Esophagus (tissue), 2 donors: ENCODE data around the gene SYNGR2. TPM values are rescaled to one million over a fixed set of nuclear protein-coding genes. Genes with fewer than 3 reads are reported as not detected.
A peak's percentile ranks its signal among the peaks of the same experiment; 100 is the strongest.
"Not testable (repeated sequence)": the region's sequence is repeated elsewhere in the genome, so short reads cannot be mapped to it uniquely, and the experiment has no call there.

ENCODE experiments used
- H3K27ac ChIP-seq, 2 donors: one replicate each; pipeline ENCODE4 v1.5.1; 2013; ENCODE audit warnings: low read depth in 2 of 2, mild to moderate bottlenecking in 2 of 2, inconsistent platforms in 1 of 2, low read length in 1 of 2, moderate library complexity in 1 of 2
- H3K27me3 ChIP-seq, 2 donors: one replicate each; pipeline ENCODE4 v1.6.1; 2013; ENCODE audit warnings: low read length in 2 of 2, control low read depth in 1 of 2, mild to moderate bottlenecking in 1 of 2; ENCODE audit not compliant: insufficient read depth in 2 of 2, control insufficient read depth in 1 of 2
- H3K36me3 ChIP-seq, 2 donors: one replicate each; pipeline ENCODE4 v1.6.1; 2013; ENCODE audit warnings: low read length in 1 of 2; ENCODE audit not compliant: control insufficient read depth in 2 of 2, insufficient read depth in 2 of 2
- H3K4me1 ChIP-seq, 2 donors: one replicate each; pipeline ENCODE4 v1.6.1; 2013; ENCODE audit warnings: low read length in 1 of 2; ENCODE audit not compliant: control insufficient read depth in 2 of 2, insufficient read depth in 2 of 2
- H3K4me3 ChIP-seq, 2 donors: one replicate each; pipeline ENCODE4 v1.5.1; 2013; ENCODE audit warnings: low read length in 2 of 2, mild to moderate bottlenecking in 2 of 2, low read depth in 1 of 2, moderate library complexity in 1 of 2
- H3K9me3 ChIP-seq, 2 donors: one replicate each; pipeline ENCODE4 v1.6.1; 2013; ENCODE audit warnings: mild to moderate bottlenecking in 2 of 2, low read depth in 1 of 2, low read length in 1 of 2, moderate library complexity in 1 of 2; ENCODE audit not compliant: control insufficient read depth in 2 of 2, insufficient read depth in 1 of 2
- WGBS, 2 donors: extraction: QIAGEN DNeasy Blood & Tissue Kit; methylation state at CpG; one replicate each; pipeline ENCODE4 v1.1.7; 2013; 5-methylcytosine and 5-hydroxymethylcytosine counted together
- polyA plus RNA-seq, 2 donors: library from polyadenylated mRNA; stranded (reverse); fragments of 200-250 nt; gene quantifications; one replicate each; pipeline ENCODE4 v1.2.3, GENCODE V29; 2013
- donor health status: healthy with polysubstance abuse.
- donor health status: Bipolar disorder and iron deficiency.

The SYNGR2 gene
- polyA plus RNA-seq, 2 donors: 52.3 to 96.4 TPM

DNA sequence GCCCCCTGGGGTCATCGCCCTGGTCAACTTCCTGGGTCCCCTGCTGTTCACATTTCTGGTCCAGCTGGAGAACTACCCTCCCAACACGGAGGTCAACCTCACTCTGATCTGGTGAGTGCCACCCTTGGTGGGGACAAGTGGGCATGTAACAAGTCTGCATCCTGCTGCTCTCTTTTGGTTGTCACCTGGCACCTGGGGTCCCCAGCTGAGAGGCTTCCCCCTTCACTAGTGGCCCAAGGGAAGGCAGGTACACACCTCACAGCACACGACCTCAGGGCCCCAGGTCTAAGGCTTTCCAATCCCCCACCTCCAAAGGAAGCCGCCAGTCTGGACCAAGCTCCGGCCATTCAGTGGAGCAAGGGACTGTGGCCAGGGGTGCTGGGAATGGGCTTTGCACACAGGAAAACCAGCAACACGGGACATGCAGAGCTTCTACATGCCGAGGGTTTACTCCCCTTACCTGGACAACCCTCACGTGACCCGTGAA is 33.4 kb upstream of the SYNGR2 start:
- no peak overlapping the region for H3K27ac ChIP-seq
- no peaks in the 10 kb centered on the region for H3K9me3 ChIP-seq
- 78 to 80% methylated on average over 9 of the region's 9 CpGs for WGBS, 2 donors
- peaks cover 7 to 15% of the 10 kb centered on the region in 2 donors for H3K4me1 ChIP-seq
- H3K36me3 ChIP-seq: peaks cover 0 to 3% of the 10 kb centered on the region in 2 donors
- H3K4me3 ChIP-seq: no peak overlapping the region
- H3K27me3 ChIP-seq: no peaks in the 10 kb centered on the region

DNA sequence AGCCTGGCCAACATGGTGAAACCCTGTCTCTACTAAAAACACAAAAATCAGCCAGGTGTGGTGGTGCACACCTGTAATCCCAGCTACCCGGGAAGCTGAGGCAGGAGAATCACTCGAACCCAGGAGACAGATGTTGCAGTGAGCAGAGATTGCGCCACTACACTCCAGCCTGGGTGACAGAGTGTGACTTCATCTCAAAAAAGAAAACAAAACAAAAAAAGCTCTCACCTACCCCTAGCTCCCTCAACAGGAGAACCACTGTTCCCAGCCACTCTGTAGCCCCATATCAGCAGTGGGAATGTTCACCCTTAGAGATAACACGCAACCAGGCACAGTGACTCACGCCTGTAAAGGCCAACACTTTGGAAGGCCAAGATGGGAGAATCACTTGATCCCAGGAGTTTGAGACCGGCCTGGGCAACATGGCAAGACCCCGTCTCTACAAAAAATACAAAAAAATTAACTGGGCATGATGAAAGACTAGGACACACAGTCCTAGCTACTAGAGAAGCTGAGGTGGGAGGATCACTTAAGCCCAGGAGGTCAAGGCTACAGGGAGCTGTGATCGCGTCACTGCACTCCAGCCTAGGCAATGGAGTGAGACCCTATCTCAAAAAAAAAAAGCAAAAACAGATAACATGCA is 32.4 kb upstream of the SYNGR2 start:
- Histone ChIP-seq H3K4me3 (no peak overlapping the region), H3K4me1 (peaks cover 7 to 20% of the 10 kb centered on the region in 2 donors), H3K27ac (no peak overlapping the region), H3K9me3 (no peaks in the 10 kb centered on the region), H3K27me3 (no peaks in the 10 kb centered on the region), H3K36me3 (peaks cover 0 to 3% of the 10 kb centered on the region in 2 donors)
- WGBS, 2 donors: 95% methylated on average over 9 of the region's 9 CpGs

- Histone ChIP-seq H3K4me3 (no peak overlapping the region), H3K27me3 (no peaks in the 10 kb centered on the region), H3K4me1 (peaks cover 0 to 20% of the 10 kb centered on the region in 2 donors), H3K9me3 (no peaks in the 10 kb centered on the region), H3K27ac (no peak overlapping the region), H3K36me3 (peaks cover 0 to 3% of the 10 kb centered on the region in 2 donors)
- 57 to 62% methylated on average over 26 of the region's 26 CpGs for WGBS, 2 donors
Observed at GRCh38 chr17:78137392-78138203, 30.8 kb upstream of the SYNGR2 start.

DNA sequence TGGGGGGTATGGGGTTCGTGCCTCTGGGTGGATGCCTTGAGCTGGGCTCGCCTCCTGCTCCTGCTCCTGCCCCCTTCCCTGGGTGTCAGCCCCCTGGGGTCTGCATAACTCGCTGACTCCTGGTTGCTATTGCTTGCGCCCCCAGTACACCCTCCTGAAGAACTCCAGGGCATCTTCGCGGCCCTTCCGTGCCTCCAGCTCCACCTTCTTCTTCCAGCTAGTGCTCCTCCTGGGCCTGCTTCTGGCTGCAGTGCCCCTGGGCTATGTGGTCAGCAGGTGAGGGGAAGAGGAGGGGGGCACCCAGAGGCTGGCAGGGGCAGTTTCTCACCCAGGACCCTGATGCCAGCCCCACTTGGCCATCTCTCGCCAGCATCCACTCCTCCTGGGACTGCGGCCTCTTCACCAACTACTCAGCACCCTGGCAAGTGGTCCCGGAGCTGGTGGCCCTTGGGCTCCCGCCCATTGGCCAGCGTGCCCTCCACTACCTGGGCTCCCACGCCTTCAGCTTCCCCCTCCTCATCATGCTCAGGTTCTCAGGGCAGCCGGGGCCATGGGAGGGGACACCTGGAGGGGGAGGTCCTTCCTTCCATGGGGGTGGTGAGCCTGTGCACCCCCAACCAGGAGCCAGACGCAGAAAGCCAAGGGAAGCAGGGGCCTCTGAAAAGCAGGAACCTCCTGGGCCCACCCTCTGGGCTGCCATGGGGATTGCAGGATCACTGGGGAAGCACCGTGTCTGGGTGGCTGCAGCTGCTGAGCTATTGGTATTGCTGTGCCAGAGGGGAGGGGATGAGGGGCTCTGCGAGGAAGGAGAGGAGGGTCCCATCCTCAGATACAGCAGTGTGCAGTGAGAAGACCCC is 29.9 kb upstream of the SYNGR2 start:
- Histone ChIP-seq H3K27ac (peak overlapping the region in 1 of 2 donors; percentile 17), H3K4me1 (peaks cover 0 to 18% of the 10 kb centered on the region in 2 donors), H3K36me3 (no peaks in the 10 kb centered on the region), H3K9me3 (no peaks in the 10 kb centered on the region), H3K4me3 (no peak overlapping the region), H3K27me3 (no peaks in the 10 kb centered on the region)
- 79 to 84% methylated on average over 17 of the region's 17 CpGs for WGBS, 2 donors

DNA sequence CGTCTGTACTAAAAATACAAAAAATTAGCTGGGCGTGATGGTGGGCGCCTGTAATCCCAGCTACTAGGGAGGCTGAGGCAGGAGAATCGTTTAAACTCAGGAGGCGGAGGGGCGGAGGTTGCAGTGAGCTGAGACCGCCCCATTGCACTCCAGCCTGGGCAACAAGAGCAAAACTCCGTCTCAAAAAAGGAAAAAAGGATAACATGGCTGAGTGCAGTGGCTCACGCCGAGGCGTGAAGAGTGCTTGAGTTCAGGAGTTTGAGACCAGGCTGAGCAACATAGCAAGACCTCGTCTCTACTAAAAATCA is 28.6 kb upstream of the SYNGR2 start:
- H3K27me3 ChIP-seq, H3K36me3 ChIP-seq, H3K9me3 ChIP-seq, H3K4me3 ChIP-seq: not testable (repeated sequence)
- Histone ChIP-seq H3K27ac (peak overlapping the region; percentile 30 to 38), H3K4me1 (peaks cover 1 to 21% of the 10 kb centered on the region in 2 donors)
- WGBS, 2 donors: 81 to 87% methylated on average over 12 of the region's 12 CpGs

GRCh38 chr17:78140169-78141051 is 28.0 kb upstream of the SYNGR2 start:
- Histone ChIP-seq H3K36me3 (no peaks in the 10 kb centered on the region), H3K9me3 (no peaks in the 10 kb centered on the region), H3K27me3 (no peaks in the 10 kb centered on the region), H3K4me1 (peaks cover 5 to 27% of the 10 kb centered on the region in 2 donors), H3K4me3 (no peak overlapping the region), H3K27ac (peak overlapping the region; percentile 49 to 60)
- 26 to 27% methylated on average over 42 to 58 of the region's 58 CpGs for WGBS, 2 donors

DNA sequence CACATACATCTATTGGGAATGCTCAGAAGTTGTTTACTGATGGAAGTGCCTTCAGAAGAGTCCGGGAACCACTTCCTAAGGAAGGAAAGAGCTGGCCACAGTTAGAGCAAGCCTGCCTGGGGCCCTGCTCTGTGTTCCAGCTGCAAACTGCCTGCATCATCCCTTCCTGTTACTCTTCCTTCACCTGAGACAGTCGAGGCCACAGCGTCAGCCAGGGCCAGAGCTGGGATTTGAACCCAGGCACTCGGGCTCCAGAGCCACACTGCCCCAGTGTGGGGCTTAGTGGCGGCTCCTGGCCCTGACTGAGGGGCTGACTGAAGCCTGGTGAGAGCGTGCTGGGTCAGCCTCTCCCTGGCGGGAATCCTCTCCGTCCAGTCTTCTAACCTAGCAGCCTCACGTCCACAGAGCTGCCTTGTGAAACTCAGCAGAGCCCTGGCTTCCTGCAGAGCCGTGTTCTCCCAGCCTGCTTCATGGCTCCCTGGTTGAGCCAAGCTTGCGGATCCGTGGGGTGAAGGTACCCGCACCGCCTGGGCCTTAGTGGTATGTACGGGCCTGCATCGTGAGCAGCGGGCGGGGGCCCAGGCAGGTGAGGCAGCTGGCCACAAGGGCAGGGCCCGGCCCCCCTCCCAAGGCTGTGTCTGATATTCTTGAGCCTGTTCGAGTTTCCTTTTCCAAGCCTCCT is 26.8 kb upstream of the SYNGR2 start:
- Histone ChIP-seq H3K9me3 (no peaks in the 10 kb centered on the region), H3K27me3 (no peaks in the 10 kb centered on the region), H3K4me1 (peaks cover 5 to 28% of the 10 kb centered on the region in 2 donors), H3K27ac (peak overlapping the region; percentile 81 to 92), H3K4me3 (no peak overlapping the region), H3K36me3 (no peaks in the 10 kb centered on the region)
- 55 to 66% methylated on average over 20 of the region's 20 CpGs for WGBS, 2 donors

GRCh38 chr17:78142119-78142861 is 26.1 kb upstream of the SYNGR2 start:
- Histone ChIP-seq H3K4me3 (no peak overlapping the region), H3K27me3 (no peaks in the 10 kb centered on the region), H3K9me3 (no peaks in the 10 kb centered on the region), H3K4me1 (peaks cover 5 to 28% of the 10 kb centered on the region in 2 donors), H3K27ac (peak overlapping the region; percentile 81 to 92), H3K36me3 (no peaks in the 10 kb centered on the region)
- WGBS, 2 donors: 51 to 52% methylated on average over 16 of the region's 16 CpGs
